ENCODE measurements around the gene PRM2. TPM values are rescaled to one million over a fixed set of nuclear protein-coding genes. Genes with fewer than 3 reads are reported as not detected.

PRM2 gene
- total and polyA plus RNA-seq, 7 experiments from 2014 or later: not detected

GRCh38 chr16:11233727-11234376, 42.4 kb downstream of the PRM2 start:
- Mint-ChIP-seq H3K4me3 (peak overlapping the region; percentile 60 to 84 (median 76)), H3K27ac (peak overlapping the region; percentile 82 to 98 (median 97)), H3K4me1 (peaks cover 42 to 86% (median 57%) of the 10 kb centered on the region in 7 donors), H3K36me3 (no peaks in the 10 kb centered on the region), H3K27me3 (no peaks in the 10 kb centered on the region), H3K9me3 (no peaks in the 10 kb centered on the region)
- peaks cover 34 to 39% of the 10 kb centered on the region in 2 donors for H3K4me1 ChIP-seq (ENCODE audit: control insufficient read depth in 2 of 2, insufficient read depth in 2 of 2, low read length in 2 of 2)
- peak overlapping the region; percentile 50 for H3K4me3 ChIP-seq (ENCODE audit: low read length)
- H3K36me3 ChIP-seq (ENCODE audit: control insufficient read depth in 2 of 3, insufficient read depth in 3 of 3, low read length in 3 of 3): no peaks in the 10 kb centered on the region
- DNase-seq (peak in 2 of 9 donors; percentile 26 to 79), ATAC-seq (no peak)
- intact Hi-C loops (cut with micrococcal nuclease): loop anchor here (1.0 to 5.0 kb wide), 9 partner anchors 9 to 246 kb away; no protein-coding TSS in a partner anchor
- H3K27ac ChIP-seq (ENCODE audit: low read depth, low read length): peak overlapping the region; percentile 89
- H3K27me3 ChIP-seq (ENCODE audit: control insufficient read depth in 2 of 2, insufficient read depth in 2 of 2, low read length in 2 of 2): no peaks in the 10 kb centered on the region
- ChIA-PET CTCF (interaction anchor here (0.9 to 1.4 kb wide), 3 partner anchors 19 to 24 kb away, joined by 3 to 5 read pairs (median 3); partner anchors contain the start of gene SOCS1), POLR2A (interaction anchor here (0.7 to 12.7 kb wide), 3 partner anchors 9 to 431 kb away, joined by 3 to 244 read pairs (median 9); partner anchors contain the start of gene SOCS1)
- no peaks in the 10 kb centered on the region for H3K9me3 ChIP-seq (ENCODE audit: control insufficient read depth in 2 of 3, low read length in 3 of 3)

GRCh38 chr16:11232852-11233726, 43.2 kb downstream of the PRM2 start:
- ATAC-seq (peak; percentile 89), DNase-seq (peak; percentile 64 to 90 (median 85))
- peak overlapping the region; percentile 89 for H3K27ac ChIP-seq (ENCODE audit: low read depth, low read length)
- H3K9me3 ChIP-seq (ENCODE audit: control insufficient read depth in 2 of 3, low read length in 3 of 3): no peaks in the 10 kb centered on the region
- intact Hi-C loops (cut with micrococcal nuclease): loop anchor here (1.0 to 5.0 kb wide), 8 partner anchors 8 to 180 kb away; no protein-coding TSS in a partner anchor
- Mint-ChIP-seq H3K4me1 (peaks cover 45 to 86% (median 64%) of the 10 kb centered on the region in 7 donors), H3K9me3 (no peaks in the 10 kb centered on the region), H3K36me3 (no peaks in the 10 kb centered on the region), H3K27me3 (no peaks in the 10 kb centered on the region), H3K27ac (peak overlapping the region; percentile 82 to 98 (median 97)), H3K4me3 (peak overlapping the region; percentile 60 to 84 (median 76))
- ChIA-PET CTCF (interaction anchor here (0.9 to 1.4 kb wide), 3 partner anchors 19 to 24 kb away, joined by 3 to 5 read pairs (median 3); partner anchors contain the start of gene SOCS1), POLR2A (interaction anchor here (0.7 to 12.7 kb wide), 4 partner anchors 8 to 432 kb away, joined by 3 to 244 read pairs (median 6); partner anchors contain the start of gene SOCS1)
- H3K27me3 ChIP-seq (ENCODE audit: control insufficient read depth in 2 of 2, insufficient read depth in 2 of 2, low read length in 2 of 2): no peaks in the 10 kb centered on the region
- peaks cover 34 to 42% of the 10 kb centered on the region in 2 donors for H3K4me1 ChIP-seq (ENCODE audit: control insufficient read depth in 2 of 2, insufficient read depth in 2 of 2, low read length in 2 of 2)
- H3K36me3 ChIP-seq (ENCODE audit: control insufficient read depth in 2 of 3, insufficient read depth in 3 of 3, low read length in 3 of 3): no peaks in the 10 kb centered on the region
- H3K4me3 ChIP-seq (ENCODE audit: low read length): peak overlapping the region; percentile 50

- Histone ChIP-seq H3K27ac (ENCODE audit: low read depth, low read length) (peak overlapping the region; percentile 89), H3K4me3 (ENCODE audit: low read length) (peak overlapping the region; percentile 50), H3K36me3 (ENCODE audit: control insufficient read depth in 2 of 3, insufficient read depth in 3 of 3, low read length in 3 of 3) (no peaks in the 10 kb centered on the region), H3K27me3 (ENCODE audit: control insufficient read depth in 2 of 2, insufficient read depth in 2 of 2, low read length in 2 of 2) (no peaks in the 10 kb centered on the region), H3K9me3 (ENCODE audit: control insufficient read depth in 2 of 3, low read length in 3 of 3) (no peaks in the 10 kb centered on the region), H3K4me1 (ENCODE audit: control insufficient read depth in 2 of 2, insufficient read depth in 2 of 2, low read length in 2 of 2) (peaks cover 34 to 42% of the 10 kb centered on the region in 2 donors)
- H3K27ac Mint-ChIP-seq: peak overlapping the region; percentile 82 to 98 (median 97)
- peaks cover 47 to 87% (median 64%) of the 10 kb centered on the region in 7 donors for H3K4me1 Mint-ChIP-seq
- peak overlapping the region; percentile 60 to 84 (median 76) for H3K4me3 Mint-ChIP-seq
- intact Hi-C loops (cut with micrococcal nuclease): loop anchor here in 1 of 2 donors (2.0 to 5.0 kb wide), 5 partner anchors 50 to 180 kb away; no protein-coding TSS in a partner anchor
- CTCF ChIA-PET: no interaction called here
- no peaks in the 10 kb centered on the region for H3K36me3 Mint-ChIP-seq
- DNase-seq: no peak
- POLR2A ChIA-PET: interaction anchor here (1.0 to 12.7 kb wide), 2 partner anchors 9 to 23 kb away, joined by 4 to 244 read pairs; partner anchors contain the start of gene SOCS1
- ATAC-seq: no peak
- no peaks in the 10 kb centered on the region for H3K27me3 Mint-ChIP-seq
- H3K9me3 Mint-ChIP-seq: no peaks in the 10 kb centered on the region
These were observed 43.9 kb downstream of the PRM2 start for GRCh38 chr16:11232302-11232851.

DNA sequence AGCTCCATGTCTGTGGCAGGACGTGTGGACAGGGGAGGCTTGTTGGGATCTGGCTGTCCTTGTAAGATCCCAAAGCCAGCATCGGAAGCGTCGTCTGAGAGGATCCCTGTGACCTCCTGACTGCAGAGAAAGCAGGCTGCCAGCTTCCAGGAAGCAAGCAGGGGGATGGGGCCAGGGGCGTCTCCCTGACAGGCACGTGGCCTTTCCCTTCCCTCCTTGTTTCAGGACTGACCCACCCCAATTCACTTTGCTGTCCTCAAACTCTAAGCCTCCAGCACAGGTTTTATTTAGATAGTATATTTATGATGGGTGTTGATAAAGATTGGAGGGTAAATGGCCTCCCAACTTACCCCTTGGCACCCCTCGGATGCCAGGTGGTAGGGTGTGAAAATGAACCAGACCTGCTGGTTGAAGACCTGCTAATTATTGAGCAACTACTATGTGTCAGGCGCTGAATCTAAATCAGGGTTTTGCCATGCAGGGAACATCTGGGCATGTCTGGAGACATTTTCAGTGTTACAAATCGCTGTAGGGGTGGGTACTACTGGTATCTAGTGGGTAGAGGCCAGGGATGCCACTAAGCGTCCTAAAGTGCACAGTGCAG, 44.8 kb downstream of the PRM2 start:
- H3K9me3 Mint-ChIP-seq: no peaks in the 10 kb centered on the region
- intact Hi-C loops (cut with micrococcal nuclease): loop anchor here in 1 of 2 donors (5.0 kb wide), 2 partner anchors 49 to 124 kb away; no protein-coding TSS in a partner anchor
- Histone ChIP-seq H3K4me1 (ENCODE audit: control insufficient read depth in 2 of 2, insufficient read depth in 2 of 2, low read length in 2 of 2) (peaks cover 34 to 42% of the 10 kb centered on the region in 2 donors), H3K4me3 (ENCODE audit: low read length) (no peak overlapping the region), H3K27ac (ENCODE audit: low read depth, low read length) (peak overlapping the region; percentile 62), H3K27me3 (ENCODE audit: control insufficient read depth in 2 of 2, insufficient read depth in 2 of 2, low read length in 2 of 2) (no peaks in the 10 kb centered on the region), H3K36me3 (ENCODE audit: control insufficient read depth in 2 of 3, insufficient read depth in 3 of 3, low read length in 3 of 3) (no peaks in the 10 kb centered on the region), H3K9me3 (ENCODE audit: control insufficient read depth in 2 of 3, low read length in 3 of 3) (no peaks in the 10 kb centered on the region)
- DNase-seq: no peak
- no peak for ATAC-seq
- peak overlapping the region; percentile 35 to 83 (median 50) for H3K4me3 Mint-ChIP-seq
- H3K27ac Mint-ChIP-seq: peak overlapping the region; percentile 80 to 98 (median 90)
- no peaks in the 10 kb centered on the region for H3K27me3 Mint-ChIP-seq
- no peaks in the 10 kb centered on the region for H3K36me3 Mint-ChIP-seq
- peaks cover 47 to 86% (median 63%) of the 10 kb centered on the region in 7 donors for H3K4me1 Mint-ChIP-seq
- ChIA-PET CTCF (interaction anchor here (1.4 kb wide), 1 partner anchor 23 kb away, joined by 7 read pairs; no protein-coding TSS in a partner anchor), POLR2A (interaction anchor here (0.9 to 12.7 kb wide), 2 partner anchors 15 to 24 kb away, joined by 3 to 244 read pairs; partner anchors contain the start of gene SOCS1)

DNA sequence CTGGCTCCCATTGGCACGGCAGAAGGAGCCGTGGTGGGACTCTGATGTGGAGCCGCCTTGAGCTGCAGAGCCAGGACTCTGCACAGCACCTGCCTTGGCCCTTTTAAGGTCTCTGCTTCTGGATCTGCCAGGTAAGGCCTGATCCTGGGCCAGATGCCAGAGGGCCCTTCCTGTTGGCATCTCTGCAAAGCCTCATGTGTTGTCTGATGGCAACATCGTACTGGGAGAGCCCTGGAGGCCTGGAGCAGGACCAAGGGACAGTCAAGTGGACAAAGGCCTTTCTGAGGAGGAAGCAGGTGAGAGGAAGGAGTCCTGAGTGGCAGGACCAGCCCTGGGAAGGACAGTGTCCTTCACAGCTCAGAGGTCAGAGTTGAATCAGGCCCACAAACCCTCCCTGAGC, 46.4 kb downstream of the PRM2 start:
- intact Hi-C loops (cut with micrococcal nuclease): loop anchor here in 1 of 2 donors (5.0 kb wide), 2 partner anchors 48 to 123 kb away; no protein-coding TSS in a partner anchor
- peak overlapping the region; percentile 53 to 98 (median 83) for H3K27ac Mint-ChIP-seq
- no peaks in the 10 kb centered on the region for H3K9me3 Mint-ChIP-seq
- H3K27me3 Mint-ChIP-seq: no peaks in the 10 kb centered on the region
- H3K4me1 Mint-ChIP-seq: peaks cover 49 to 92% (median 70%) of the 10 kb centered on the region in 7 donors
- H3K36me3 Mint-ChIP-seq: no peaks in the 10 kb centered on the region
- Histone ChIP-seq H3K27ac (ENCODE audit: low read depth, low read length) (peak overlapping the region; percentile 34), H3K4me1 (ENCODE audit: control insufficient read depth in 2 of 2, insufficient read depth in 2 of 2, low read length in 2 of 2) (peaks cover 40 to 52% of the 10 kb centered on the region in 2 donors), H3K36me3 (ENCODE audit: control insufficient read depth in 2 of 3, insufficient read depth in 3 of 3, low read length in 3 of 3) (no peaks in the 10 kb centered on the region), H3K9me3 (ENCODE audit: control insufficient read depth in 2 of 3, low read length in 3 of 3) (no peaks in the 10 kb centered on the region), H3K4me3 (ENCODE audit: low read length) (no peak overlapping the region), H3K27me3 (ENCODE audit: control insufficient read depth in 2 of 2, insufficient read depth in 2 of 2, low read length in 2 of 2) (no peaks in the 10 kb centered on the region)
- ATAC-seq (no peak), DNase-seq (no peak)
- POLR2A ChIA-PET: interaction anchor here (0.6 to 12.7 kb wide), 2 partner anchors 18 to 26 kb away, joined by 3 to 244 read pairs; partner anchors contain the start of gene SOCS1
- CTCF ChIA-PET: interaction anchor here (0.6 to 1.4 kb wide), 2 partner anchors 25 to 26 kb away, joined by 3 to 7 read pairs; partner anchors contain the start of gene SOCS1
- H3K4me3 Mint-ChIP-seq: peak overlapping the region in 2 of 10 donors; percentile 9 to 34

Data from naive thymus-derived CD4-positive, alpha-beta T cell (primary cell).